Liver (tissue), 3 donors: ENCODE measurements around the gene SLC17A7.

Experiments
- ATF3 ChIP-seq: IDR thresholded peaks from 2 replicates; pipeline ENCODE4 v1.6.1; 2016; ENCODE audit warnings: antibody characterized with exemption
- CTCF ChIP-seq: fragments of 150-350 bp; IDR thresholded peaks from 2 replicates; pipeline ENCODE4 v1.5.1; 2017; ENCODE audit warnings: improper control_type of control experiment, low read depth, low read length; ENCODE audit not compliant: missing input control
- GABPA ChIP-seq, 2 donors: IDR thresholded peaks in 1 of 2; conservative IDR thresholded peaks in 1 of 2; 2 replicates each; pipeline ENCODE4 v1.6.1; 2016; ENCODE audit warnings: antibody characterized with exemption in 2 of 2, mild to moderate bottlenecking in 1 of 2, moderate library complexity in 1 of 2
- HNF4A ChIP-seq, 2 donors: conservative IDR thresholded peaks; 2 replicates each; pipeline ENCODE4 v1.6.1; 2016; ENCODE audit warnings: antibody characterized with exemption in 2 of 2, mild to moderate bottlenecking in 2 of 2
- MAX ChIP-seq: IDR thresholded peaks from 2 replicates; pipeline ENCODE4 v1.6.1; 2016; ENCODE audit warnings: antibody characterized with exemption
- NR2F2 ChIP-seq: IDR thresholded peaks from 2 replicates; pipeline ENCODE4 v1.6.1; 2016; ENCODE audit warnings: antibody characterized with exemption
- RAD21 ChIP-seq, 2 donors: IDR thresholded peaks; 2 replicates each; pipeline ENCODE4 v1.6.1; 2016; ENCODE audit warnings: antibody characterized with exemption in 2 of 2, mild to moderate bottlenecking in 2 of 2
- REST ChIP-seq: IDR thresholded peaks from 2 replicates; pipeline ENCODE4 v1.6.1; 2016; ENCODE audit warnings: antibody characterized with exemption, mild to moderate bottlenecking
- RXRA ChIP-seq, 2 donors: IDR thresholded peaks; 2 replicates each; pipeline ENCODE4 v1.6.1; 2017 to 2018; ENCODE audit warnings: antibody characterized with exemption in 2 of 2, mild to moderate bottlenecking in 1 of 2
- SP1 ChIP-seq: IDR thresholded peaks from 2 replicates; pipeline ENCODE4 v1.6.1; 2018; ENCODE audit warnings: antibody characterized with exemption, mild to moderate bottlenecking
- YY1 ChIP-seq: IDR thresholded peaks from 2 replicates; pipeline ENCODE4 v1.6.1; 2016; ENCODE audit warnings: antibody characterized with exemption, mild to moderate bottlenecking
- ZBTB33 ChIP-seq: IDR thresholded peaks from 2 replicates; pipeline ENCODE4 v1.6.1; 2016; ENCODE audit warnings: antibody characterized with exemption
- donor health status: healthy.
- donor health status: healthy.

GRCh38 chr19:49423071-49423984 lies 18.0 kb downstream of the SLC17A7 start, which contains the start of gene PTH2:
- TF ChIP-seq CTCF (no peak), RAD21 (IDR thresholded peaks at IDR 0.05) (no peak), ZBTB33 (no peak), GABPA (IDR thresholded peaks at IDR 0.05 in 1 of 2, conservative IDR thresholded peaks at IDR 0.05 in 1 of 2) (no peak), NR2F2 (no peak), SP1 (no peak), REST (no peak), YY1 (no peak), RXRA (IDR thresholded peaks at IDR 0.05) (no peak), HNF4A (conservative IDR thresholded peaks at IDR 0.05) (no peak), MAX (no peak), ATF3 (no peak)
